Colonic mucosa (tissue), 4 donors: ENCODE results near the gene MIEF1. TPM values are rescaled to one million over a fixed set of nuclear protein-coding genes. Genes with fewer than 3 reads are reported as not detected.

Experiments
- DNase-seq: peaks from one replicate; pipeline ENCODE4 v3.0.0-alpha.2; 2020
- H3K27ac ChIP-seq: fragments of 200-600 bp; one replicate; pipeline ENCODE4 v1.8.0; 2021
- H3K27me3 ChIP-seq: fragments of 200-600 bp; one replicate; pipeline ENCODE4 v1.8.0; 2021
- H3K36me3 ChIP-seq: fragments of 200-600 bp; one replicate; pipeline ENCODE4 v1.8.0; 2021
- H3K4me1 ChIP-seq: fragments of 200-600 bp; one replicate; pipeline ENCODE4 v1.8.0; 2021; ENCODE audit warnings: mild to moderate bottlenecking
- H3K4me3 ChIP-seq: fragments of 200-600 bp; one replicate; pipeline ENCODE4 v1.8.0; 2021
- H3K9ac ChIP-seq, 2 donors: one replicate each; pipeline ENCODE4 v1.7.0; 2013; ENCODE audit warnings: control low read depth in 2 of 2, low read depth in 2 of 2, low read length in 2 of 2
- H3K9me3 ChIP-seq: fragments of 200-600 bp; one replicate; pipeline ENCODE4 v1.8.0; 2021
- CTCF ChIP-seq: fragments of 200-600 bp; IDR thresholded peaks from one replicate; pipeline ENCODE4 v1.8.0; 2022; ENCODE audit warnings: antibody characterized with exemption, mild to moderate bottlenecking
- intact Hi-C: fragments of 100-400 bp; cut with DNase I; formaldehyde crosslinking; loops from one replicate; pipeline ENCODE4 v1.14.1; 2022
- total RNA-seq, 2 donors: library from RNA; stranded (reverse); fragmentation: NEBNext Ultra II Directional in 1 of 2; extraction: Animal tissue kit (Norgen Biotek cat#: 25700) in 1 of 2; gene quantifications; one replicate each; pipeline ENCODE4 v1.2.1, GENCODE V29; 2021
- donor health status: healthy.
- donor health status: DM: no; HTN: no; CAD: no.
- donor health status: DM: no; HTN: no; CAD: no.

The MIEF1 gene
- total RNA-seq, 2 donors from 2014 or later: 28.6 to 36.6 TPM

- DNase-seq: no peak
- H3K27ac ChIP-seq: no peak overlapping the region
- no peaks in the 10 kb centered on the region for H3K9me3 ChIP-seq
- no peak overlapping the region for H3K9ac ChIP-seq
- no peaks in the 10 kb centered on the region for H3K4me1 ChIP-seq
- no peaks in the 10 kb centered on the region for H3K36me3 ChIP-seq
- no peak for TF ChIP-seq CTCF
- intact Hi-C loops: loop anchor here (5.0 kb wide), 1 partner anchor 475 kb away; no protein-coding TSS in a partner anchor
- no peak overlapping the region for H3K4me3 ChIP-seq
- H3K27me3 ChIP-seq: peaks cover 22% of the 10 kb centered on the region
Observed at GRCh38 chr22:39556970-39557841, 55.1 kb downstream of the MIEF1 start.

- no peak for TF ChIP-seq CTCF
- Histone ChIP-seq H3K4me3 (no peak overlapping the region), H3K9me3 (no peaks in the 10 kb centered on the region), H3K4me1 (no peaks in the 10 kb centered on the region), H3K27ac (no peak overlapping the region), H3K27me3 (peaks cover 22% of the 10 kb centered on the region), H3K36me3 (no peaks in the 10 kb centered on the region), H3K9ac (no peak overlapping the region)
- DNase-seq: no peak
- intact Hi-C loops: loop anchor here (5.0 kb wide), 1 partner anchor 474 kb away; no protein-coding TSS in a partner anchor
Observed at GRCh38 chr22:39558254-39558727, 56.2 kb downstream of the MIEF1 start.

- no peak for TF ChIP-seq CTCF
- no peak for DNase-seq
- intact Hi-C loops: loop anchor here (5.0 kb wide), 1 partner anchor 473 kb away; no protein-coding TSS in a partner anchor
- Histone ChIP-seq H3K9ac (no peak overlapping the region), H3K27me3 (peaks cover 22% of the 10 kb centered on the region), H3K4me3 (no peak overlapping the region), H3K36me3 (no peaks in the 10 kb centered on the region), H3K9me3 (no peaks in the 10 kb centered on the region), H3K27ac (no peak overlapping the region), H3K4me1 (no peaks in the 10 kb centered on the region)
Observed at GRCh38 chr22:39558950-39559349, 56.9 kb downstream of the MIEF1 start.

GRCh38 chr22:39559456-39560105 is 57.5 kb downstream of the MIEF1 start:
- Histone ChIP-seq H3K4me1 (no peaks in the 10 kb centered on the region), H3K27me3 (peaks cover 22% of the 10 kb centered on the region), H3K27ac (no peak overlapping the region), H3K36me3 (no peaks in the 10 kb centered on the region), H3K4me3 (no peak overlapping the region), H3K9me3 (no peaks in the 10 kb centered on the region), H3K9ac (no peak overlapping the region)
- peak; percentile 17 for TF ChIP-seq CTCF
- no peak for DNase-seq
- intact Hi-C loops: loop anchor here (5.0 kb wide), 1 partner anchor 473 kb away; no protein-coding TSS in a partner anchor

GRCh38 chr22:39560127-39560526 is 58.0 kb downstream of the MIEF1 start:
- Histone ChIP-seq H3K27me3 (peaks cover 22% of the 10 kb centered on the region), H3K4me1 (no peaks in the 10 kb centered on the region), H3K27ac (no peak overlapping the region), H3K9ac (no peak overlapping the region), H3K36me3 (no peaks in the 10 kb centered on the region), H3K9me3 (no peaks in the 10 kb centered on the region), H3K4me3 (no peak overlapping the region)
- intact Hi-C loops: no loop called here
- no peak for TF ChIP-seq CTCF
- DNase-seq: no peak
